GM12878 (cell line): ENCODE results near the gene DPM1. TPM values are rescaled to one million over a fixed set of nuclear protein-coding genes. Genes with fewer than 3 reads are reported as not detected.

ENCODE experiments used
- ATAC-seq: fragments of 200-7000 bp; cut with Tn5 transposase; 3 replicates; pipeline ENCODE4 v1.9.1; 2020; ENCODE audit warnings: mild to moderate bottlenecking, moderate library complexity
- BruUV-seq: library from RNA; stranded (reverse); fragments of 400-500 nt; replicated peaks from 2 replicates; lab custom pipeline; 2021; lab: Mats Ljungman, UMichigan
- CTCF ChIA-PET: fragments of 300-600 bp; sonication (Branson Sonifier 250); formaldehyde crosslinking; extraction: SDS; loops from one replicate; lab custom pipeline; 2021; ENCODE audit warnings: inconsistent platforms; lab: Yijun Ruan, JAX
- POLR2A ChIA-PET: fragments of 350-600 bp; formaldehyde crosslinking; extraction: SDS; loops from one replicate; lab custom pipeline; 2021; ENCODE audit warnings: inconsistent platforms; lab: Charles Lee
- RAD21 ChIA-PET: fragments of 300-600 bp; sonication (Branson Sonifier 250); formaldehyde crosslinking; loops from one replicate; lab custom pipeline; 2023; ENCODE audit warnings: antibody characterized with exemption; ENCODE audit not compliant: unreplicated experiment; lab: Charles Lee
- SMC1A ChIA-PET: fragments of 300-600 bp; sonication (Branson Sonifier 250); formaldehyde crosslinking; loops from one replicate; lab custom pipeline; 2023; ENCODE audit not compliant: unreplicated experiment, uncharacterized antibody; lab: Charles Lee
- DNase-seq: peaks from one replicate; pipeline ENCODE4 v3.0.0-alpha.2; 2011; ENCODE audit warnings: low read depth, low spot score
- FAIRE-seq: peaks from 3 replicates; lab custom pipeline; 2011; peaks lifted over from hg19 to GRCh38; lab: Jason Lieb, UNC
- H2AFZ ChIP-seq: 2 replicates; pipeline ENCODE4 v1.6.0; 2011; ENCODE audit warnings: low read depth, low read length, control low read depth; ENCODE audit not compliant: control insufficient read depth
- H3K27ac ChIP-seq: 2 replicates; pipeline ENCODE4 v1.5.1; 2011; ENCODE audit warnings: control low read depth; ENCODE audit not compliant: control insufficient read depth, insufficient read depth
- H3K27me3 ChIP-seq, 2 experiments: replicated peaks in 1 of 2; 2 replicates each; pipeline versions ENCODE4 v1.6.0 to v1.6.1; 2011; ENCODE audit warnings: low read length in 1 of 2; ENCODE audit not compliant: control insufficient read depth in 2 of 2, insufficient read depth in 2 of 2
- H3K36me3 ChIP-seq, 2 experiments: 2 replicates each; pipeline ENCODE4 v1.5.1; 2011; ENCODE audit warnings: low read length in 1 of 2; ENCODE audit not compliant: control insufficient read depth in 2 of 2, insufficient read depth in 2 of 2
- H3K4me1 ChIP-seq: 2 replicates; pipeline ENCODE4 v1.6.1; 2011; ENCODE audit warnings: mild to moderate bottlenecking, low read length, moderate library complexity, mixed read lengths; ENCODE audit not compliant: control insufficient read depth, insufficient read depth
- H3K4me2 ChIP-seq: 2 replicates; pipeline ENCODE4 v1.6.0; 2011; ENCODE audit warnings: control low read depth; ENCODE audit not compliant: control insufficient read depth, insufficient read depth
- H3K4me3 ChIP-seq: fragments of 200-600 bp; sonication (generic); 2 replicates; pipeline ENCODE4 v1.5.1; 2016
- H3K79me2 ChIP-seq: 2 replicates; pipeline ENCODE4 v1.6.0; 2011; ENCODE audit warnings: low read length; ENCODE audit not compliant: control insufficient read depth, insufficient read depth
- H3K9ac ChIP-seq: 2 replicates; pipeline ENCODE4 v1.8.0; 2011; ENCODE audit warnings: low read length, control low read depth, mixed read lengths; ENCODE audit not compliant: control insufficient read depth, insufficient read depth
- H3K9me3 ChIP-seq: replicated peaks from 3 replicates; pipeline ENCODE4 v1.5.1; 2011; ENCODE audit warnings: mild to moderate bottlenecking, low read length; ENCODE audit not compliant: control insufficient read depth, insufficient read depth
- H4K20me1 ChIP-seq: 2 replicates; pipeline ENCODE4 v1.6.0; 2011; ENCODE audit not compliant: control insufficient read depth, insufficient read depth
- CHD4 ChIP-seq: fragments of 200-600 bp; sonication (generic); IDR thresholded peaks from 2 replicates; pipeline ENCODE4 v1.6.1; 2016; ENCODE audit warnings: mild to moderate bottlenecking
- FOS ChIP-seq: IDR thresholded peaks from 3 replicates; pipeline ENCODE4 v1.6.1; 2011; ENCODE audit warnings: borderline replicate concordance; ENCODE audit not compliant: insufficient read length; ENCODE audit errors: extremely low read depth
- HDAC2 ChIP-seq: fragments of 200-600 bp; sonication (generic); IDR thresholded peaks from 2 replicates; pipeline ENCODE4 v1.6.1; 2017
- NFYA ChIP-seq: IDR thresholded peaks from 2 replicates; pipeline ENCODE4 v1.6.1; 2011; ENCODE audit warnings: low read depth, mild to moderate bottlenecking, low read length, improper control_type of control experiment, borderline replicate concordance
- RB1 ChIP-seq: fragments of 450-650 bp; formaldehyde crosslinking; IDR thresholded peaks from 2 replicates; pipeline ENCODE4 v1.6.1; 2017; ENCODE audit warnings: mild to moderate bottlenecking, borderline replicate concordance
- SMAD5 ChIP-seq: IDR thresholded peaks from 2 replicates; pipeline ENCODE4 v1.6.1; 2016; ENCODE audit warnings: antibody characterized with exemption, low read depth
- ZNF24 ChIP-seq: fragments of 450-650 bp; IDR thresholded peaks from 2 replicates; pipeline ENCODE4 v1.6.1; 2017; ENCODE audit warnings: antibody characterized with exemption, mild to moderate bottlenecking
- ZSCAN29 ChIP-seq: fragments of 450-650 bp; IDR thresholded peaks from 2 replicates; pipeline ENCODE4 v1.6.1; 2017; ENCODE audit warnings: mild to moderate bottlenecking, moderate library complexity
- WGBS: methylation state at CpG from one replicate; pipeline ENCODE4 v1.1.6; 2016; ENCODE audit warnings: low lambda C conversion rate; ENCODE audit not compliant: insufficient replicate concordance, insufficient coverage; ENCODE audit errors: missing lambda C conversion rate; 5-methylcytosine and 5-hydroxymethylcytosine counted together
- in situ Hi-C: fragments of 300-500 bp; cut with MboI; formaldehyde crosslinking; loops from 9 replicates; pipeline ENCODE4 v1.14.3; 2018; ENCODE audit warnings: mixed read lengths
- intact Hi-C: fragments of 100-400 bp; cut with micrococcal nuclease; formaldehyde crosslinking; loops from one replicate; pipeline ENCODE4 v1.14.2; 2022; ENCODE audit not compliant: unreplicated experiment
- polyA plus RNA-seq, 11 experiments: library from polyadenylated mRNA; depleted of rRNA in 4 of 11; unstranded in 6 of 11; stranded (reverse) in 5 of 11; fragments of >200 nt; fragmentation: Nextera tagmentation in 4 of 11; fragmentation: Illumina TruSeq in 1 of 11; extraction: Ambion mirVana in 4 of 11; extraction: Trizol in 1 of 11; gene quantifications; 1 replicate in 1 of 11; 2 replicates in 10 of 11; pipeline versions ENCODE4 v1.2.1 to v1.2.3, GENCODE V29; 2011 to 2016; ENCODE audit warnings: inconsistent platforms in 2 of 11, missing spikeins in 2 of 11, low read depth in 1 of 11
- total RNA-seq, 4 experiments: library from RNA; depleted of rRNA in 3 of 4; stranded (reverse); fragments of >200 nt in 3 of 4; fragmentation: Illumina TruSeq in 1 of 4; extraction: Trizol in 1 of 4; gene quantifications; 2 replicates each; pipeline versions ENCODE4 v1.2.1 to v1.2.3, GENCODE V29; 2013 to 2021
- TF ChIP-seq, protein P1 (sequence below): fragments of 450-650 bp; conservative IDR thresholded peaks from 2 replicates; pipeline ENCODE4 v1.6.1; 2017; ENCODE audit warnings: mild to moderate bottlenecking, moderate library complexity
- TF ChIP-seq, protein P2 (sequence below): fragments of 450-650 bp; IDR thresholded peaks from 2 replicates; pipeline ENCODE4 v1.6.1; 2017; ENCODE audit warnings: antibody characterized with exemption, mild to moderate bottlenecking, moderate library complexity
- TF ChIP-seq, protein P3 (sequence below): fragments of 450-650 bp; IDR thresholded peaks from 2 replicates; pipeline ENCODE4 v1.6.1; 2018; ENCODE audit warnings: mild to moderate bottlenecking, low read depth, moderate library complexity; ENCODE audit not compliant: partially characterized antibody

The DPM1 gene
- total and polyA plus RNA-seq, 10 of the 15 experiments (the other 5 are each of a cell fraction or from before 2014, with no cell fraction given) = 53.3 to 167 (median 108) TPM

DNA sequence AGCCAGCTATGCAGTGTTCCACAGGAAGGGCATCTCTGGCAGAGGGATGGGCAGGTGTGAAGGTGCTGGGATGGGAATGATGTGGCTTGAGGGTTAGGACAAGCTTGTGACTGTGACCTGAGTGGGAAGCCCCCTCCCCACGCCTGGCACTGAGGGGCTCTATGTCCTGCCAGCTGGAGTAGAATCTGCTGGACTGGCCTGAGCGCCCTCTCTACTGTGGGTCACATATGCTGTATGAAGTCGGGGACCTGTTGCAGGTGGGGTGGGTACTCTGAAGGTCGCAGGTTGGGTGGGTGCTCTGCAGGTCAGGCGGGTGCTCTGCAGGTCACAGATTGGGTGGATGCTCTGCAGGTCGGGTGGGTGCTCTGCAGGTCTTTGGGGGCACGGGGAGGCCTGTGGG lies 44.3 kb upstream of the DPM1 start:
- TF ChIP-seq NFYA (no peak), FOS (no peak), ZNF24 (no peak), CHD4 (no peak), ZSCAN29 (no peak), SMAD5 (no peak), HDAC2 (no peak), RB1 (no peak)
- TF ChIP-seq, protein P1, sequence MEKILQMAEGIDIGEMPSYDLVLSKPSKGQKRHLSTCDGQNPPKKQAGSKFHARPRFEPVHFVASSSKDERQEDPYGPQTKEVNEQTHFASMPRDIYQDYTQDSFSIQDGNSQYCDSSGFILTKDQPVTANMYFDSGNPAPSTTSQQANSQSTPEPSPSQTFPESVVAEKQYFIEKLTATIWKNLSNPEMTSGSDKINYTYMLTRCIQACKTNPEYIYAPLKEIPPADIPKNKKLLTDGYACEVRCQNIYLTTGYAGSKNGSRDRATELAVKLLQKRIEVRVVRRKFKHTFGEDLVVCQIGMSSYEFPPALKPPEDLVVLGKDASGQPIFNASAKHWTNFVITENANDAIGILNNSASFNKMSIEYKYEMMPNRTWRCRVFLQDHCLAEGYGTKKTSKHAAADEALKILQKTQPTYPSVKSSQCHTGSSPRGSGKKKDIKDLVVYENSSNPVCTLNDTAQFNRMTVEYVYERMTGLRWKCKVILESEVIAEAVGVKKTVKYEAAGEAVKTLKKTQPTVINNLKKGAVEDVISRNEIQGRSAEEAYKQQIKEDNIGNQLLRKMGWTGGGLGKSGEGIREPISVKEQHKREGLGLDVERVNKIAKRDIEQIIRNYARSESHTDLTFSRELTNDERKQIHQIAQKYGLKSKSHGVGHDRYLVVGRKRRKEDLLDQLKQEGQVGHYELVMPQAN = no peak
- TF ChIP-seq, protein P2, sequence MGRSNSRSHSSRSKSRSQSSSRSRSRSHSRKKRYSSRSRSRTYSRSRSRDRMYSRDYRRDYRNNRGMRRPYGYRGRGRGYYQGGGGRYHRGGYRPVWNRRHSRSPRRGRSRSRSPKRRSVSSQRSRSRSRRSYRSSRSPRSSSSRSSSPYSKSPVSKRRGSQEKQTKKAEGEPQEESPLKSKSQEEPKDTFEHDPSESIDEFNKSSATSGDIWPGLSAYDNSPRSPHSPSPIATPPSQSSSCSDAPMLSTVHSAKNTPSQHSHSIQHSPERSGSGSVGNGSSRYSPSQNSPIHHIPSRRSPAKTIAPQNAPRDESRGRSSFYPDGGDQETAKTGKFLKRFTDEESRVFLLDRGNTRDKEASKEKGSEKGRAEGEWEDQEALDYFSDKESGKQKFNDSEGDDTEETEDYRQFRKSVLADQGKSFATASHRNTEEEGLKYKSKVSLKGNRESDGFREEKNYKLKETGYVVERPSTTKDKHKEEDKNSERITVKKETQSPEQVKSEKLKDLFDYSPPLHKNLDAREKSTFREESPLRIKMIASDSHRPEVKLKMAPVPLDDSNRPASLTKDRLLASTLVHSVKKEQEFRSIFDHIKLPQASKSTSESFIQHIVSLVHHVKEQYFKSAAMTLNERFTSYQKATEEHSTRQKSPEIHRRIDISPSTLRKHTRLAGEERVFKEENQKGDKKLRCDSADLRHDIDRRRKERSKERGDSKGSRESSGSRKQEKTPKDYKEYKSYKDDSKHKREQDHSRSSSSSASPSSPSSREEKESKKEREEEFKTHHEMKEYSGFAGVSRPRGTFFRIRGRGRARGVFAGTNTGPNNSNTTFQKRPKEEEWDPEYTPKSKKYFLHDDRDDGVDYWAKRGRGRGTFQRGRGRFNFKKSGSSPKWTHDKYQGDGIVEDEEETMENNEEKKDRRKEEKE = no peak
- TF ChIP-seq, protein P3, sequence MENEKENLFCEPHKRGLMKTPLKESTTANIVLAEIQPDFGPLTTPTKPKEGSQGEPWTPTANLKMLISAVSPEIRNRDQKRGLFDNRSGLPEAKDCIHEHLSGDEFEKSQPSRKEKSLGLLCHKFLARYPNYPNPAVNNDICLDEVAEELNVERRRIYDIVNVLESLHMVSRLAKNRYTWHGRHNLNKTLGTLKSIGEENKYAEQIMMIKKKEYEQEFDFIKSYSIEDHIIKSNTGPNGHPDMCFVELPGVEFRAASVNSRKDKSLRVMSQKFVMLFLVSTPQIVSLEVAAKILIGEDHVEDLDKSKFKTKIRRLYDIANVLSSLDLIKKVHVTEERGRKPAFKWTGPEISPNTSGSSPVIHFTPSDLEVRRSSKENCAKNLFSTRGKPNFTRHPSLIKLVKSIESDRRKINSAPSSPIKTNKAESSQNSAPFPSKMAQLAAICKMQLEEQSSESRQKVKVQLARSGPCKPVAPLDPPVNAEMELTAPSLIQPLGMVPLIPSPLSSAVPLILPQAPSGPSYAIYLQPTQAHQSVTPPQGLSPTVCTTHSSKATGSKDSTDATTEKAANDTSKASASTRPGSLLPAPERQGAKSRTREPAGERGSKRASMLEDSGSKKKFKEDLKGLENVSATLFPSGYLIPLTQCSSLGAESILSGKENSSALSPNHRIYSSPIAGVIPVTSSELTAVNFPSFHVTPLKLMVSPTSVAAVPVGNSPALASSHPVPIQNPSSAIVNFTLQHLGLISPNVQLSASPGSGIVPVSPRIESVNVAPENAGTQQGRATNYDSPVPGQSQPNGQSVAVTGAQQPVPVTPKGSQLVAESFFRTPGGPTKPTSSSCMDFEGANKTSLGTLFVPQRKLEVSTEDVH = no peak
- intact Hi-C loops (no loop called here), in situ Hi-C loops (no loop called here)
- FAIRE-seq = no peak
- no peaks in the 10 kb centered on the region for H3K36me3 ChIP-seq
- H4K20me1 ChIP-seq = no peaks in the 10 kb centered on the region
- no peak overlapping the region for H3K9ac ChIP-seq
- BruUV-seq = no TSS peak
- no peaks in the 10 kb centered on the region for H3K4me1 ChIP-seq
- ChIA-PET CTCF (interaction anchor here (0.9 kb wide), 1 partner anchor 15 kb away, joined by 3 read pairs; no protein-coding TSS in a partner anchor), SMC1A (no interaction called here), POLR2A (no interaction called here), RAD21 (no interaction called here)
- no peak overlapping the region for H3K4me2 ChIP-seq
- peaks cover 0 to 4% of the 10 kb centered on the region in 2 experiments; a peak in 2 of 4 replicates for H3K27me3 ChIP-seq
- H3K9me3 ChIP-seq = no peaks in the 10 kb centered on the region
- H3K79me2 ChIP-seq = no peaks in the 10 kb centered on the region
- H3K27ac ChIP-seq = no peak overlapping the region
- WGBS = 9% methylated on average over 7 of the region's 7 CpGs
- DNase-seq = no peak
- H3K4me3 ChIP-seq = no peak overlapping the region
- H2AFZ ChIP-seq = no peak overlapping the region
- ATAC-seq = no peak
